DMS53 treated with DMSO at 0.1 percent for 48 hours (cell line): ENCODE measurements around the gene C7orf25.
"Not testable (repeated sequence)": the region's sequence is repeated elsewhere in the genome, so short reads cannot be mapped to it uniquely, and the experiment has no call there.

Experiments
- DNase-seq: peaks from one replicate; lab custom pipeline; 2025; ENCODE audit not compliant: unreplicated experiment; lab: John Stamatoyannopoulos, UW

C7orf25 gene

DNA sequence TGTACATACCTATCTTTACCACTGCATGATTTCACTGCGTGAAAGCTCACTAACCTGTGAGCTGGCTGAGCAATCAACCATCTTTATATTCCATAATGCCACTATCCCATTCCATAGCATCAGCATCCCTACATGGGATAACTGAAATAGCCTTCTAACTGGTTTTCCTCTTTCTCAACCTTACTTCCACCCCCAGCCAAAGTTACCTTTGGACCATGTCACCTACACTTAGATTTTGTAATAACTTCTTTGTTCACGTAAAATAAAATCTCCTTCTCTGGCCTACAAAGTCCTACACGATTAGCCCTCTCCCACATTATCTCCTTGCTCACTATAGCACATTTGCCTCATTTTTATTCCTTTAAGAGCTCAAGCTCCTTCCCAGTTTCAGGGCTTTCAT lies 17.6 kb upstream of the C7orf25 start:
- DNase-seq = no peak

- DNase-seq = no peak
These were observed 16.9 kb upstream of the C7orf25 start for GRCh38 chr7:42928754-42929153.

GRCh38 chr7:42926204-42926603 lies 14.3 kb upstream of the C7orf25 start:
- no peak for DNase-seq

GRCh38 chr7:42925630-42926029 lies 13.8 kb upstream of the C7orf25 start:
- DNase-seq = no peak

GRCh38 chr7:42924223-42924838 lies 12.5 kb upstream of the C7orf25 start:
- no peak for DNase-seq

DNA sequence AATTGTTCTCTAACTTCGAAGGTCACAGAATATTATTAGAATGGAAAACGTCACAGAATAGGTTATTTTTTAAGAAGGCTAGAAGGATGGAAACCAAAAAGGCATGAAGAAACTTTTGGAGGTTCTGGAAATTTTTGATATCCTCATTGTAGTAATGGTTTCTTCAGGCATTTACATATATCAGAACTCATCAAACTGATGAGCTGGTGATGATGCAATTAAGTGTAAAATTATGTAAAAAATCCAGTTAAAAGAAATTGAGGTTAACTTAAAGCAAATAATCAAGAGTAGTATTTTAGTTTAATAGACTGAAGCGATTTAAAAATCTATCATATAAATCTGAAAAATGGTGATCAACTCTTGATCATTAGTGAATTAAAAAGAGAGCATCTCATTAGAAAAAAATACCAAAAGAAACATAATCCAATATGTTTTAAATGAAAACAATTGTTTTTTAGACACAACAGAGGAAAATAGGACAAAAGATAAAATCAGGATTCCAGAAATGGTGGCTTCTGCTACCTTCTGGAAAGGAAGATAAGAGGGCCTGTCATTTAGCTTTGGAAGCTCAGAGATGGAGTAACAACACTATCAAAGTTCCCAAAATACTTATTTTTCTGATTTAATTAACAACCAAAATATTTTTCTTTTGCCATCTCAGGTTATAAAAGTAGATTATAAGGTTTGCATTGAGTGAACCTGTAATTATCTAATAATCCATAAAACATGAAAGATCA lies 10.3 kb upstream of the C7orf25 start:
- no peak for DNase-seq

- no peak for DNase-seq
These were observed 3.5 kb upstream of the C7orf25 start for GRCh38 chr7:42915356-42915755.

- no peak for DNase-seq
These were observed 2.7 kb upstream of the C7orf25 start for GRCh38 chr7:42914421-42915045.

DNA sequence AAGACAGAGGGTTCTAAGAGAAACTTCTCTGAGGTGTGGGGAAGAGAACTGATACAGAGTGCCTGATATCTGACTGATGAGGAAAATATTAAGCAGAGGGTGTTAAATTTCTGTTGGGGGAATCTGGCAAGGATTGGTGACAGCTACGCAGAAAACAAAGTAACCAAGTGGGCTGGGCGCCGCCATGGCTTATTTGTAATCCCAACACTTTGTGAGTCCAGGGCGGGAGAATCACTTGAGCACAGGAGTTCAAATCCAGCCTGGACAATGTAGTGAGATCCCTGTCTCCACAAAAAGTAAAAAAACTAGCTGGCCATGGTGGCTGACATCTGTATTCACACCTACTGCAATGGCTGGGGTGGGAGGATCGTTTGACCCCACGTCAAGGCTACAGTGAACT lies 2.1 kb upstream of the C7orf25 start:
- DNase-seq = no peak

DNA sequence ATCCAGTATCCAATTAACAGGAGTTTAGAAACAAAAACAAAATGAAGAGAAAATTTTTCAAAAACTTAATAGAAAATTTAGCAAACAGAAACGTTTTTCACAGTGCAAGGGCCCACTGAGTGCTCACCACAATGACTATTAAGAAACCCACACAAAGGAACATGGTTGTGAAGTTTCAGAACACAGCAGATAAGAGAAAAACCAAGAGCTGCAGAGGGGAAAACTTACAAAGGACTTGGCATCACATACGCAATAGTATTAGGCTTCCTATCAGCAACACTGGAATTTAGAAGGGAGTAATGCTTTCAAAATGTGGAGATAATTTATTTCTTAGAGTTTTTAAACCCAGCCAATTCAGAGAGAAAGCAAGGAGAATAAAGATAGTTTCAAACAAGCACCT lies 1.7 kb upstream of the C7orf25 start:
- DNase-seq = no peak

GRCh38 chr7:42910306-42910705 lies 1.6 kb downstream of the C7orf25 start:
- DNase-seq = no peak

GRCh38 chr7:42907316-42907715 lies 4.6 kb downstream of the C7orf25 start:
- DNase-seq = no peak

- DNase-seq = no peak
These were observed 5.7 kb downstream of the C7orf25 start for GRCh38 chr7:42906181-42906580.

DNA sequence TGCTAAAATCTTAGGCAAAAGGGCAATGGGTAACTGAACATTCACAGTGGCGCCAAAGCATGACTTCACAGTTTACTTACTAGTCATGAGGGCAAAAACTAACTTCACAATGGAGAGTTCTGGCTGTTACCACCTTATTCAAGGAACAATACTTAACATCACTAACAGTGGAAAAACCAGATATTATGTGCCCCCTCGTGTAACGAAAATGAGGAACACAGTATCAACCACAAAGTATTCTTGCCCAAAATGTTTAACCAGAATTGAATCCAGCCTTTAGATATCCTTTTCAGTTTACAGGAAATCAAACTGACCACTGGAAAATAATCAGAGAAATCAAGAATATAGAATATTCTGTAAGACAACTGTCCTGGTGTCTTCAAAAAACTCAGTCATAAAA lies 9.5 kb downstream of the C7orf25 start:
- DNase-seq = no peak

GRCh38 chr7:42900842-42901241 lies 11.0 kb downstream of the C7orf25 start:
- no peak for DNase-seq

- DNase-seq = peak; percentile 50
These were observed 18.3 kb downstream of the C7orf25 start for GRCh38 chr7:42893346-42894240.

- no peak for DNase-seq
These were observed 24.9 kb downstream of the C7orf25 start for GRCh38 chr7:42886893-42887505.

DNA sequence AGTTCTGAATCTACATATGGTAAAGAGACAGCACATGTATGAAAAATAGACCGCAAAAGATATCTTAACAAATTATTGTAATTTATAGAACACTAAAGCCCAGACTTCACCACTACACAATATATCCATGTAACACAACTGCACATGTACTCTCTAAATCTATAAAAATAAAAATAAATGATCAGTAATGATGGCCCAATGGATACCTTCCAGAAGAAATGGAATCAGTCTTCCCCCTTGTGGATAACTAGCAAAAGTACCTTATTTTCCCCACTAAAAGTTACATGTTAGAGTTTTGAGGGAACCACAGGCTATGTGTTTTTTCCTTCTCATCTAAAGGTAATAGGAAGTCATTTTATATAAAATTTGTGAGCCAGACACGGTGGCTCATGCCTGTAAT lies 25.7 kb downstream of the C7orf25 start:
- DNase-seq = peak; percentile 19

DNA sequence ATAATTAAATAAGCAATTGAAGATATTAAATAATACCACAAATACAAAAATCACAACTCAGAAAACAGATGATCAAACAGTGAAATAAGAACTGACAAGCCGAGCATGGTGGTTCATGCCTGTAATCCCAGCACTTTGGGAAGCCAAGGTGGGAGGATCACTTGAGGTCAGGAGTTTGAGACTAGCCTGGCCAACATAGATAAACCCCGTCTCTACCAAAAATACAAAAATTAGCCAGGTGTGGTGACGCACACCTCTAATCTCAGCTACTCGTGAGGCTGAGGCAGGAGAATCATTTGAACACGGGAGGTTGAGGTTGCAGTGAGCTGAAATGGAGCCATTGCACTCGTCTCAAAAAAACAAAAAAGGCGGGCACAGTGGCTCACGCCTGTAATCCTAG lies 26.7 kb downstream of the C7orf25 start:
- DNase-seq = not testable (repeated sequence)

DNA sequence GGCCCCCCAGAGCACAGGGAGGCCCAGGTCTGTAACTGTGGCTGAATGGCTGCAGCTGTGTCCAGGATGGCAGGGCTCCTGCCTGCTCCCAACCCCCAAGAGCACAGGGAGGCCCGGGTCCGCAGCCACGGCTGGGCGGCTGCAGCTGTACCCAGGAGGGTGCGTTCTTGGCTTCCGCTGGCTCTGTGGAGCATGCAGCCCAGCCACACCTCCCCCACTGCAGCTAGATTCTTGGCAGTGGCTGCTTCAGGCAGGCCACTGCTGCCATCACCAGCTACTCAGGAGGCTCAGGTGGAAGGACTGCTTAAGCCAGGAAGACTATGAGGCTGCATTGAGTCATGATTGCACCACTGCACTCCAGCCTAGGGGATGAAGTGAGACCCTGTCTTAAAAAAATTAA lies 27.9 kb downstream of the C7orf25 start:
- DNase-seq = no peak

DNA sequence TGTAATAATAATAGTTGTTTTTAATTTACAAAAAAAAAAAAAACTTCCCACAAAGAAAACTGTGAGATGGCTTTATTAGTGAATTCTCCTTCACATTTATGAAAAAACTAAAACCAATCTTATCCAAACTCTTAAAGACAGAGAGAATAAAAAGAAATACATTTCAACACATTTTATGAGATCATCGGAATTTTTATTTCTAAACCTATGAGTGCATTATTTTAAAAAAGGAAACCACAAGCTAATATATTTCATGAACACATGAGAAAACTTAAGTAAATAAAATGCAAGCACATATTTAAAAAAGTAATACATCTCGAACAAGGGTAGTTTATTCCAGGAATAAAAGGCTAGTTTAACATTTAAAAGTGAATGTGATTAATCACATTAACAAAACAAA lies 31.5 kb downstream of the C7orf25 start:
- no peak for DNase-seq
